WTC11 (cell line): ENCODE data around the gene CRCP. TPM values are rescaled to one million over a fixed set of nuclear protein-coding genes. Genes with fewer than 3 reads are reported as not detected.

ENCODE experiments used
- ATAC-seq: fragments of 200-7000 bp; cut with Tn5 transposase; 2 replicates; pipeline ENCODE4 v1.10.0; 2021; ENCODE audit warnings: mild to moderate bottlenecking, moderate library complexity
- CTCF ChIA-PET: fragments of 300-600 bp; sonication (Branson Sonifier 250); formaldehyde crosslinking; loops from one replicate; lab custom pipeline; 2021; ENCODE audit warnings: antibody characterized with exemption; lab: Charles Lee
- POLR2A ChIA-PET: fragments of 350-600 bp; sonication (Branson Sonifier 250); formaldehyde crosslinking; loops from one replicate; lab custom pipeline; 2021; ENCODE audit warnings: antibody characterized with exemption; lab: Charles Lee
- DNase-seq: peaks from one replicate; pipeline ENCODE4 v3.0.0; 2021; ENCODE audit warnings: low spot score
- H3K27ac Mint-ChIP-seq: 2 replicates; pipeline ENCODE4 v1.8.0; 2021; ENCODE audit warnings: mixed read lengths
- H3K27me3 Mint-ChIP-seq: 2 replicates; pipeline ENCODE4 v1.8.0; 2021; ENCODE audit warnings: low read depth, mild to moderate bottlenecking, moderate library complexity, mixed read lengths
- H3K36me3 Mint-ChIP-seq: 2 replicates; pipeline ENCODE4 v1.8.0; 2021; ENCODE audit warnings: mixed read lengths
- H3K4me1 Mint-ChIP-seq: 2 replicates; pipeline ENCODE4 v1.8.0; 2022; ENCODE audit warnings: mixed read lengths
- H3K4me3 Mint-ChIP-seq: 2 replicates; pipeline ENCODE4 v1.8.0; 2021; ENCODE audit warnings: mild to moderate bottlenecking, moderate library complexity, mixed read lengths
- H3K9me3 Mint-ChIP-seq: 2 replicates; pipeline ENCODE4 v1.8.0; 2021; ENCODE audit warnings: mixed read lengths
- FOXK1 ChIP-seq: sonication (generic); formaldehyde crosslinking; IDR thresholded peaks from 2 replicates; pipeline ENCODE4 v1.8.0; 2022; ENCODE audit warnings: mild to moderate bottlenecking, moderate library complexity, missing genetic modification reagents
- FOXP1 ChIP-seq: sonication (generic); formaldehyde crosslinking; IDR thresholded peaks from 2 replicates; pipeline ENCODE4 v1.8.0; 2022; ENCODE audit warnings: missing genetic modification reagents, mild to moderate bottlenecking, moderate library complexity, borderline replicate concordance
- GABPB1 ChIP-seq: sonication (generic); formaldehyde crosslinking; IDR thresholded peaks from 2 replicates; pipeline ENCODE4 v1.8.1; 2023; ENCODE audit warnings: mild to moderate bottlenecking, missing genetic modification reagents
- GRHL2 ChIP-seq: fragments of 250-450 bp; sonication (Bioruptor Pico); IDR thresholded peaks from 2 replicates; pipeline ENCODE4 v1.8.0; 2022; ENCODE audit warnings: mild to moderate bottlenecking, moderate library complexity; ENCODE audit not compliant: insufficient replicate concordance, severe bottlenecking
- HMGA2 ChIP-seq: fragments of 250-450 bp; sonication (Bioruptor Pico); IDR thresholded peaks from 2 replicates; pipeline ENCODE4 v1.4.0; 2021; ENCODE audit warnings: mild to moderate bottlenecking, moderate library complexity
- HMGXB4 ChIP-seq: sonication (generic); formaldehyde crosslinking; IDR thresholded peaks from 2 replicates; pipeline ENCODE4 v1.8.1; 2023; ENCODE audit warnings: mild to moderate bottlenecking, moderate library complexity, missing genetic modification reagents
- KAT7 ChIP-seq: sonication (generic); formaldehyde crosslinking; IDR thresholded peaks from 2 replicates; pipeline ENCODE4 v1.8.1; 2023; ENCODE audit warnings: missing genetic modification reagents, mild to moderate bottlenecking, borderline replicate concordance
- MLX ChIP-seq: sonication (generic); formaldehyde crosslinking; IDR thresholded peaks from 2 replicates; pipeline ENCODE4 v1.8.1; 2023; ENCODE audit warnings: mild to moderate bottlenecking, missing genetic modification reagents, moderate library complexity
- PREB ChIP-seq: sonication (generic); formaldehyde crosslinking; IDR thresholded peaks from 2 replicates; pipeline ENCODE4 v1.8.1; 2022; ENCODE audit warnings: mild to moderate bottlenecking, missing genetic modification reagents, moderate library complexity, borderline replicate concordance
- PRRX2 ChIP-seq: fragments of 250-450 bp; sonication (Bioruptor Pico); IDR thresholded peaks from 2 replicates; pipeline ENCODE4 v1.8.0; 2021; ENCODE audit warnings: mild to moderate bottlenecking
- RELA ChIP-seq: sonication (generic); formaldehyde crosslinking; IDR thresholded peaks from 2 replicates; pipeline ENCODE4 v1.8.1; 2022; ENCODE audit warnings: missing genetic modification reagents, mild to moderate bottlenecking, borderline replicate concordance
- USF1 ChIP-seq: sonication (generic); formaldehyde crosslinking; IDR thresholded peaks from 2 replicates; pipeline ENCODE4 v1.8.0; 2022; ENCODE audit warnings: mild to moderate bottlenecking, missing genetic modification reagents
- ZBTB43 ChIP-seq: sonication (generic); formaldehyde crosslinking; IDR thresholded peaks from 2 replicates; pipeline ENCODE4 v1.8.1; 2023; ENCODE audit warnings: mild to moderate bottlenecking, missing genetic modification reagents
- ZNF416 ChIP-seq: fragments of 250-450 bp; sonication (Bioruptor Pico); IDR thresholded peaks from 2 replicates; pipeline ENCODE4 v1.9.0; 2021; ENCODE audit warnings: mild to moderate bottlenecking, inconsistent platforms
- ZNF423 ChIP-seq: fragments of 250-450 bp; sonication (Bioruptor Pico); IDR thresholded peaks from 2 replicates; pipeline ENCODE4 v2.1.2; 2022; ENCODE audit warnings: mild to moderate bottlenecking, moderate library complexity
- ZSCAN18 ChIP-seq: fragments of 250-450 bp; sonication (Bioruptor Pico); IDR thresholded peaks from 2 replicates; pipeline ENCODE4 v2.1.2; 2022; ENCODE audit warnings: mild to moderate bottlenecking, moderate library complexity
- total RNA-seq: library from RNA; stranded (reverse); gene quantifications from 3 replicates; pipeline ENCODE4 v1.2.3, GENCODE V29; 2021

The CRCP gene
- total RNA-seq, 1 experiment from 2014 or later = 23.3 TPM

- TF ChIP-seq MLX (CRISPR knock-in tag) (no peak), RELA (CRISPR knock-in tag) (peak; percentile 59; the same call in 1 of the 2 replicates), FOXP1 (CRISPR knock-in tag) (peak; percentile 61; the same call in 1 of the 2 replicates), PRRX2 (CRISPR knock-in tag) (no peak), HMGA2 (CRISPR knock-in tag) (no peak), PREB (CRISPR knock-in tag) (no peak; the same call in 1 of the 2 replicates), FOXK1 (CRISPR knock-in tag) (peak; percentile 59), ZNF423 (CRISPR knock-in tag) (no peak), KAT7 (CRISPR knock-in tag) (peak; percentile 94), ZNF416 (CRISPR knock-in tag) (peak; percentile 56; the same call in 1 of the 2 replicates), GRHL2 (CRISPR knock-in tag) (no peak), USF1 (CRISPR knock-in tag) (peak; percentile 42; the same call in 1 of the 2 replicates), ZBTB43 (CRISPR knock-in tag) (peak; percentile 70; the same call in 1 of the 2 replicates)
Observed at GRCh38 chr7:66075590-66076461, 38.8 kb upstream of the CRCP start, which contains the start of gene ASL (continued).

- DNase-seq (no peak), ATAC-seq (no peak)
- CTCF ChIA-PET = interaction anchor here (2.0 kb wide), 1 partner anchor 46 kb away, joined by 8 read pairs; no protein-coding TSS in a partner anchor
- Mint-ChIP-seq H3K27me3 (peaks cover 3% of the 10 kb centered on the region; the same call in 1 of the 2 replicates), H3K4me1 (peaks cover 8% of the 10 kb centered on the region), H3K9me3 (no peaks in the 10 kb centered on the region), H3K27ac (no peak overlapping the region), H3K4me3 (peak overlapping the region; percentile 83), H3K36me3 (no peaks in the 10 kb centered on the region)
- POLR2A ChIA-PET = interaction anchor here (0.6 to 1.5 kb wide), 3 partner anchors 32 to 128 kb away, joined by 4 to 5 read pairs (median 5); partner anchors contain the start of gene TPST1
- TF ChIP-seq ZSCAN18 (CRISPR knock-in tag) (no peak), GABPB1 (CRISPR knock-in tag) (0 out of 2 replicates have a peak, but pooled peaks have one; percentile 12), HMGXB4 (CRISPR knock-in tag) (no peak)
Observed at GRCh38 chr7:66076462-66077329, 38.0 kb upstream of the CRCP start.
